GM12873 (cell line): ENCODE results near the gene SLC30A9.

Experiments used
- CTCF ChIP-seq: IDR thresholded peaks from 2 replicates; pipeline ENCODE4 v1.5.1; 2012; ENCODE audit warnings: low read depth, mild to moderate bottlenecking, moderate library complexity, low read length, control low read depth; ENCODE audit not compliant: insufficient read depth; ENCODE audit errors: missing control alignments

Gene SLC30A9

GRCh38 chr4:42067264-42067663, 76.9 kb downstream of the SLC30A9 start:
- TF ChIP-seq CTCF: no peak

- no peak for TF ChIP-seq CTCF
Measured at GRCh38 chr4:42070463-42070862, 80.1 kb downstream of the SLC30A9 start.

- TF ChIP-seq CTCF: no peak
Measured at GRCh38 chr4:42074294-42074693, 84.0 kb downstream of the SLC30A9 start.

GRCh38 chr4:42078184-42078801, 88.0 kb downstream of the SLC30A9 start:
- TF ChIP-seq CTCF: no peak

- TF ChIP-seq CTCF: no peak
Measured at GRCh38 chr4:42080306-42080705, 90.0 kb downstream of the SLC30A9 start.

- TF ChIP-seq CTCF: no peak
Measured at GRCh38 chr4:42083816-42084215, 93.5 kb downstream of the SLC30A9 start.

GRCh38 chr4:42088386-42088785, 98.1 kb downstream of the SLC30A9 start:
- TF ChIP-seq CTCF: no peak
